Activated CD4-positive, CD25-positive, alpha-beta regulatory T cell treated with anti-CD3 and anti-CD28 coated beads, Interleukin-2, amount 50 U/mL, for 72 hours (primary cell): Measurements from ENCODE around the gene CDCP2.
"Not testable (repeated sequence)": the region's sequence is repeated elsewhere in the genome, so short reads cannot be mapped to it uniquely, and the experiment has no call there.

Source experiments
- DNase-seq: peaks from one replicate; pipeline ENCODE4 v3.0.0; 2021

CDCP2 gene

DNA sequence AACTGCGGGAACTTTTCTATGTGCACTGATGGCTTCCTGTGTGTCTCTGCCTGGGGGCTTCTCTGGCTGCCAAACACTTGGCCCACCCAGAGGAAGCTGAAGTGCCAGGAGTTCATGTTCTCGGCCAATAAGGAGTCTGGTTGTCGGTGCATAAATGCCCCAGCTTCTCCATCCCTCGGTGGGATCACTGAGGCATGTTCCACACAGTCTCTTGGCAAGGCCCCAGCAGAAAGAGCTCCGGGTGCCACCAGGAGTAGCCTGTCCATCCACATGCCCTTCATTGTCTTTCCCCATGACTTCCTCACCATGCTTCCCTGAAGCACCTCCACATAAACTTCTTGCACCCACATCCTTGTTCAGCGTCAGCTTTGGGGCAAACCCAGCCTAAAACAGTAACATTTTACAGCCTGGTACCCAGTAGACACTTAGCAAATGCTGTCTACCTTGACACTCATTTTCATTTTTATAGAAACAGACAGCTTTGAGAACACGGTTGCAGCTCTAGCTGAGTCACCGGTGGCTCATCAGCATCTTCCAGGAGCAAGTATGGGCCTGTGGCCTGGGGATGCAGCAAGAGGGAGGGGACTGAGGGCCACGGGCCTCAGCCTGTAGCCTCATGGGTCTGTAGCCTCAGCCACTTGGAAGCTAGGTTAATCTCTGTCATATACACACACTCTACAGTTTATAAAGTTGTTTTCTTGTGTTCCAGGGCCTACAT lies 14.8 kb upstream of the CDCP2 start:
- DNase-seq = no peak

DNA sequence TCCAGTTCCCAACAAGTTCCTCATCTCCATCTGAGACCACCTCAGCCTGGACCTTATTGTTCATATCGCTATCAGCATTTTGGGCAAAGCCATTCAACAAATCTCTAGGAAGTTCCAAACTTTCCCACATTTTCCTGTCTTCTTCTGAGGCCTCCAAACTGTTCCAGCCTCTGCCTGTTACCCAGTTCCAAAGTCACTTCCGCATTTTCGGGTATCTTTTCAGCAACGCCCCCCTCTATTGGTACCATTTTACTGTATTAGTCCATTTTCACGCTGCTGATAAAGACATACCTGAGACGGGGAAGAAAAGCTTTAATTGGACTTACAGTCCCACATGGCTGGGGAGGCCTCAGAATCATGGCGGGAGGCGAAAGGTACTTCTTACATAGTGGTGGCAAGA lies 13.6 kb upstream of the CDCP2 start:
- DNase-seq = not testable (repeated sequence)

DNA sequence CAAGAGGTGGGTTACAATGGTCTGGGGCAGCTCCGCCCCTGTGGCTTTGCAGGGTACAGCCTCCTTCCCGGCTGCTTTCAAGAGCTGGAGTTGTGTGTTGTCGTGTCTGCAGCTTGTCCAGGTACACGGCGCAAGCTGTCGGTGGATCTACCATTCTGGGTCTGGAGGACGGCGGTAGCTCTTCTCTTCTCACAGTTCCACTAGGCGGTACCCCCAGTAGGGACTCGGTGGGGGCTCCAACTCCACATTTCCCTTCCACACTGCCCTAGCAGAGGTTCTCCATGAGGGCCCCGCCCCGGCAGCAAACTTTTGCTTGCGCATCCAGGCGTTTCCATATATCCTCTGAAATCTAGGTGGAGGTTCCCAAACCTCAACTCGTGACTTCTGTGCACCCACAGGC lies 12.3 kb upstream of the CDCP2 start:
- no peak for DNase-seq

DNA sequence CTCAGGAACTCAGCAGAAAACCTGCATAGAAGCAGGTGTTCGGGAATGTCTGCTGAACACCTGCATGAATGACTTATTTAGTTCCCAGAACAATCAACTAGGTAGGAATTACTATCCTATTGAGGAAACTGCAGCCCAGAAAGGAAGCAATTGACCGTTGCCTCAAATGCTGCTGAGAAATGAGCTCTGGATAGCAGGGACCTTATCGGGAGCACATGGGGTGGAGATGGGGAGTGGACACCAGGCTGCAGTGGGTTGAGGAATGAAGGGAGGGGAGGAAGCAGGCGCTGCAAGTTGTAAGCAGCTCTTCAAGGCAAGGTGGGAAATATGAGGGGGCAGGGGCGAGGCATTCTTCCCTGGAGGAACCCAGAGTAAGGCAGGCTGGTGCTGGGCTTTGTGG lies 10.8 kb upstream of the CDCP2 start:
- DNase-seq = no peak

GRCh38 chr1:54163051-54163450 lies 10.3 kb upstream of the CDCP2 start:
- DNase-seq = no peak

GRCh38 chr1:54161495-54162168 lies 8.8 kb upstream of the CDCP2 start:
- no peak for DNase-seq

- DNase-seq = no peak
These were observed 7.6 kb upstream of the CDCP2 start for GRCh38 chr1:54160351-54160750.

DNA sequence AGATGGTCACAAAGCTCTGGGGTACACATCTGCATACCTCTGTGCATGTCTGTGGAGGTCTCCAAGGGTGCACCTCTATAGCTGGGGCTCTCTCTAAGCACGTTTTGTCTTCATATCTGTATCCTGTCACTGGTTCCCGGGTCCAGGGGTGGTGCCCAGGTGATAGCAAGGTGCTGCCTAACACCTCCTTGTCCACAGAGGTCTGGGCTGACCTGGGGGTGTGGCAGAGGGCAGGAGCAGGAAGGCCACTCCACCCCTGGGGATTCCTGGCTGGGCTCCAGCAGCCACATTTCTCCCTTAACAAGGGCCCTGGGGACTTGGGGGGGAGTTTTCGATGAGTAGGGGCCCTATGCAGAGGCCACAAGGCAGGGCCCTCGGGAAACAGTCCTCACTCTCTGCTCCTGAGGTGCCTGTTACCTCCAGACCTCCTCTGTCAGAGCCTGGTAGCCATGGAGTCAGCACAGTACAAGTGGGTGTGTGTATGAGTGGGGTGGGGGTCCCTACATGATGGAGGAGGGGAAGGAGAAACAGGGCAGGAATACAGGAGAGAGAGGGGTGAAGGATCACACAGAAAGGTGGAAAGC lies 7.0 kb upstream of the CDCP2 start:
- DNase-seq = no peak

GRCh38 chr1:54158071-54158470 lies 5.3 kb upstream of the CDCP2 start:
- DNase-seq = no peak

DNA sequence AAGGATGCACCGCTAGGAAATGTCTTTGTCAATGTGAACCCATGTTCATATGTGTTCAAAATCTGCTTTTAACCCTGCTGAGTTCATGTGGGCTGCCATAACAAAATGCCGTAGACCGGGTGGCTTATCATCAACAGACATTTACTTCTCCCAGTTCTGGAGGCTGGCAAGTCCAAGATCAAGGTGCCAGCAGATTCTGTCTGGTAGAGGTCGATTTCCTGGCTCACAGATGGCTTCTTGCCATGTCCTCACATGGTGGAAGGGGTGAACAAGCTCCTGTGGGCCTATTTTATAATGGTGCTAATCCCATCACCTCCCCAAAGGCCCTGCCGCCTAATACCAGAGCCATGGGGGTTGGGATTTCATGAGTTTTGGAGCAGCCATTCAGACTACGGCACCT lies 4.6 kb upstream of the CDCP2 start:
- DNase-seq = no peak

GRCh38 chr1:54156986-54157385 lies 4.2 kb upstream of the CDCP2 start:
- no peak for DNase-seq

DNA sequence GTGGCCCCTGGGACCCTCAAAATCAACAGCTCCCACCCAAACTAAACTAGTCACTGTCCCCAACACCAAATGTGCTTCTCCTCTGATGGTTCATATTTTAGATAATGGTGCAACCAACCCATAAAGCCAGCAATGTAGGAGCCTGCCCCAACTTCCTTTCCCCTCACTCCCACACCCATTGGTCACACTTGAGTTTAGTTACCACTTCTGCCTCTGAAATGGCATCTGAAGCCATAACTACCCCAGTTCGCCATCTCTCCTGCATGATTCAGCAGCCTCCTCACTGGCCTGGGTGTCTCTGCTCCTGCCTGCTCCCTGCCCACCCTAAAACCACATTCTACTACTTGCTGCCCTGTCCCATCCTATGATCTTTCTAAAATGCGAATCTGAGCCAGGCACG lies 3.4 kb upstream of the CDCP2 start:
- no peak for DNase-seq

DNA sequence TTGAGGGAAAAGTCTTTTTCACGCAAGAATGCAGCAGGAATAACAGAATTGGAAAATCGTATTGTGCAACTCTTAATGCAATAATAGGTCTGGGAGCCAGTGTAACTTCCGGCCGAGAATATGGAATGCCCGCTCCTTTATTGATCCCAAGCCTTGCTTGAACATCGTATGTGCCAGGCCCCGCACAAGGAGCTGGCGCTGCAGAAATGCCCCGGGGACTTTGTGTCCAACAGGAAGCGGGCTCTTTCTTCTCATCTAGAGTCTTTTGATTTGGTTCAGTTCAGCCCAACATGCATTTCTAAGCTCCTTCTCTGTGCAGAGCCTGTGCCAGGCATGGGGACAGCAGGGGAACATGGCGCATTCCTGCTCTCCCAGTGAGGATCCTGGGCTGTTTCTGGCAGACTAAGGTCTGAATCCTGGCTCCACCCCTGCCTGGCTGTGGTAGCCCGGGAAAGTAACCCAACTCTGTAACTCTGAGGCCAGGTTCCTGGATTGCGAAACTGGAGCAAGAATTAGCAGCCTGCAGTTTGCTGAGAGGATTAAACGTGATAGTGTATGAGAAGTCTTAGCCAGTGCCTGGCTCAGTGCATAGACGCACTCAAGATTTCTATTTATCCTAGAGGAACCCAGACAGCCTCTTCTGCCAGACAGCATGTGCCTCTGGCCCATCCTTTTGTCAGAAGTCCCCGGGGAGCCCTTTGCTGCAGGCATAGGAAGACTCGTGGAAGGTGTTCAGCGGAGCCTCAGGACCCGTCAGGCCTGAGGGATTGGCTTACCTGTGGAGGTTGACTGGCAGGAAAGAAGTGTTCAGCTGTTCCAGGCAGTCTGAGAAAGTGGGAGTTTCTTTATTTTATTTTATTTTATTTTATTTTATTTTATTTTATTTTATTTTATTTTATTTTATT lies 987 bp upstream of the CDCP2 start:
- no peak for DNase-seq

- no peak for DNase-seq
These were observed 1.8 kb downstream of the CDCP2 start for GRCh38 chr1:54151013-54151412.

GRCh38 chr1:54149734-54150133 lies 3.1 kb downstream of the CDCP2 start:
- DNase-seq = no peak

DNA sequence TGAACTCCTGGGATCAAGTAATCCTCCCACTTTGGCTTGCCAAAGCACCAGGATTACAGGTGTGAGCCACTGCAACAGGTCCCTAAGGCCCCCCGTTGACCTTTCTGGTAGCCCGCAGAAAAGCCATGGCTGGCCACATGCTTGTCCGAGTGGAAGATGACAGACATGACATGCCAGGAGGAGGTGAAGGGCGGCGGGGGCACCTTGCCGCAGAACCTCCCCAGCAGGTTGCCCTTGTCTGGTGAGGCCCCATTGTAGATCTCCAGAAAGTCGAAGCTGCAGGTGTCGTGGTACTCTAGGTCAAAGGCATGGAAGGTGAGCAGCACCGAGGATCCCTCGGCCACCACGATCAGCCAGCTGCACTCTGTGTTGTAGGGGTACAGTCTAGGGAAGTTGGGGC lies 8.4 kb downstream of the CDCP2 start:
- no peak for DNase-seq

DNA sequence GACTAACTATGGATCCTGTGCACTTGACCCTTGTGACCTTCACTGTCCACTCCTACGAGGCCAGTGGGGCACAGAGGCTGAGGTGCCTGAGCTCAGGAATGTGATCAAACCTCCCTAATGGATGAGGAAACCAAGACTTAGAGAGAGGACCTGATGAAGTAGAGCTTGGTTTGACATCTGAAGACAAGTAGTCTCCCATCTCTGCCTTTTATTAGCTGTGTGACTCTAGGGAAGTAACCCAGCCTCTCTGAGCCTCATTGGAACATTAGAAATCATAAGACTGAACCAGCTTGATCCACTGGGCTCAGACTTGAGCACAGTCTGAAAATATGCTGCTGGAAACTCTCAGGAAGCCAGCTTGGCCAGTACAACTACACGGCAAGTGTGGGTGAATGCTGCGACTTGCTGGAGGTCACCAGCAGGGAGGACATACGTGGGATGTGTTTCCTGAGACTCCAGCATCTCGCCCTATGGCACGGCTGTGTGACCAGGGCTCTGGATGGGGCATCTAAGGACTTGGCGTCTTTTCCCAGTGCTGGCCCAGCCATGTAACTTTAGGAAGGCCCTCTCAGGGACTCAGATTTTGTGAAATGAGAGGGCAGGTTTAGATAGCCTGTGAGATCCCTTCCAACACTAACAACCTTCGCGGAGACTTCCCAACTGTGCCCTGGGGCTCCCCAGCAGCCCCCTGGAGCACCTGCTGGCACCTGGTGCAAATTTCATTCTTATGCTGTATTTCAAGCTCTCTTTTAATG lies 10.5 kb downstream of the CDCP2 start:
- DNase-seq = no peak

- no peak for DNase-seq
These were observed 13.1 kb downstream of the CDCP2 start for GRCh38 chr1:54139711-54140110.

DNA sequence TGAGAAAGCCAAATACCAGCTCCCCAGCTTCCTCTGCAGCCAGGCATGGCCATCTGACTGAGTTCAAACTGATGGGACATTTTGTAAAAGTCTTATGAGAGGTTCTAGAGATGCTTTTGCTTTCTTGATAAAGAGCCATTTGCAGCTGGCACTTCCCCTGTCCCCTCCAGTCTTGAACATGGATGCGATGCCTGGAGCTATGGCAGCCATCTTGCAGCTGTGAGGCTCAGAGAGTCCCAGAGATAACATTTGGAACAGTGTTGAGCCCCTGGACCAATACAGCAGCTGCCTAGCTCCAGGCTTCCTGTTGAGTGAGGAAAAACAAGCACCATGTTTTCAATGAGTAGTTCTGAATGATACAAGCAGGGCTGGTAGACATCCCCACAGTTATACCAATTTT lies 13.8 kb downstream of the CDCP2 start:
- DNase-seq = no peak

DNA sequence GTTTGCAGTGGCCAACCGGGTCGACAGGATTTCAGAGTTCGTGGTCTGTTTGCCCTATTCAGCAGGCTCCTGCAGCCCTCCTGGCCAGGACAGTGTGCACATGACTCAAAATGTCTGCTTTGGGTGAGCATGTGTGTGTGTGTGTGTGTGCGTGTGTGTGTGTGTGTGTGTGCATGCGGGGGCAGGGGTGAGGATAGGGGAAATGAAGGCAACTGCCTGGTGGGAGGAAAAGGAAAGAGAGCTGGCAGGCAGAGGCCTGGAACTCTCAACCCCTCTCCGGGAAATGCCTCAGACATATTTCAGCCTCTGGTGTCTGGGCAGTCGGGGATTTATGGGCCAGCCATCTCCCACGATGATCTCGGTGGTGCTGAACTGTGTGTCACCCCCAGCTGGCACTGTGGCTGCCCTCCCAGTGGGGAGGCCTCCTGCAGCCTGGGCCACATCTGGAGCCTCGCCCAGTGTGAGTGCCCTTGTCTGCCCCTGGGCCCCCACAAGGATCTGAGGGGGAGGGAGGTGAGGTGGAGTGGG lies 15.2 kb downstream of the CDCP2 start:
- DNase-seq = no peak

DNA sequence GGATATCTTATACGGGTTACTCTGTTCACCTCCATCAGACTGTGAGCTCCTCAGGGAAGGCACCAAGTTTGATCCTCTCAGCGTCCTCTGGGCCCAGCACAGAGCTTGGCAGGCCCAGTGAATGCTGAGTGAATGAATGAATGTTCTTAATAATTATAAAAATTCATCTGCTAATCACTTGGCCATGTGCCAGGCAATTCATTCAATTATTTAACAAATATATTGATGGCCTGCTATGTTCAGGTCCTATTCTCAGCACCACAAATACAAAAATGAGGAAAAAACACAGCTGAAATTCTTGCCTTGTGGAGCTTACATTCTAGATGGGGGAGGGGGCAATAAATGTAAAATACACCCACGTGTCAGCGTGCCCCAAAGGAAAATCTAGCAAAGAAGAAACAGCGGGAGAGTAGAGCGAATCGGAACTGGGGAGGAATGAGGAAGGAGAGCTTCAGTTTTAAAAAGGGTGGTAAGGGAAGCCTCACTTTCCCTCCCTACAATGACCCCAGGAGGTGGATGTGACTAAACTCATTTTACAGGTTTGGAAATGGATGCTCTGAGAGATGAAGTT lies 15.8 kb downstream of the CDCP2 start:
- no peak for DNase-seq

DNA sequence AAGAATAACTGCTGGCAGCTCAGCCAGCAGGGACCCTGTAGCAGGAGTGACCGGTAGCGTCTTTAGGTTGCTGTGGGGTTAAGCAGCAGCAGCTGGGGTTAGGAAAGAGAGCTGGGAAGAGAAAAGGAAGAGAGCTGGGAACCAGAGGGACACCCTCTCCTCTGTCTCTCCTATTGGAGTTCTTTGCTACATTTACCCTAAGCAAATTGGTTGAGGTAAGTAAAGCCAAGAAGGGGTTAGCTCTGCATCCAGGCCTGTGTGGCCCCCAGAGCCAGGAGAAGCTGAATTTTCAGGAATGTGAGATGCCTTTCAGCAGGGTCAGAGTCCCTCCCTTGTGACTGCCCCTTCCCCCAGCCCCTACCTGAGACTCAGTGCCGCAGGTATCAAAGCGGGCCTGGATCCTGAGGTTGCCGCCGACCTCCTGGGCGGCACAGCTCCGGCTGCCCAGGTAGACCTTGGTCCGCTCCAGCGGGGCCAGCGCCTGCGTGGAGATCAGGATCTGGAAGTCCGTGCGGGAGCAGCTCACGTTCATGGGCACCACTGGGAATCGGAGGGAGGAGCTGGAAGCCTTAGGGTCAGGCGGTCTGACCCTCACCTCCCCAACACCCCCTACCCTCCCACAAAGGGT lies 16.4 kb downstream of the CDCP2 start:
- DNase-seq = no peak
